Measurements from ENCODE around the gene DENND1A. TPM values are rescaled to one million over a fixed set of nuclear protein-coding genes. Genes with fewer than 3 reads are reported as not detected.
"Not testable (repeated sequence)": the region's sequence is repeated elsewhere in the genome, so short reads cannot be mapped to it uniquely, and the experiment has no call there.

Gene DENND1A
- total and polyA plus RNA-seq, 4 donors: 13.4 to 30.5 (median 28.3) TPM

GRCh38 chr9:123637606-123637944 lies 292.4 kb downstream of the DENND1A start:
- no CpG with 5 or more reads among the region's 3 CpGs for WGBS (ENCODE audit: insufficient coverage)
- H3K9me3 ChIP-seq (ENCODE audit: control insufficient read depth, insufficient read depth, low read length): no peaks in the 10 kb centered on the region
- peaks cover 5% of the 10 kb centered on the region for H3K4me1 ChIP-seq (ENCODE audit: control insufficient read depth, insufficient read depth, low read length)
- no peaks in the 10 kb centered on the region for H3K27me3 ChIP-seq (ENCODE audit: control insufficient read depth, insufficient read depth, low read length)
- DNase-seq (ENCODE audit: low read depth in 4 of 6, low spot score in 6 of 6): peak in 2 of 6 donors; percentile 26 to 42
- no peak overlapping the region for H3K27ac ChIP-seq (ENCODE audit: low read depth, low read length)
- H3K4me3 ChIP-seq (ENCODE audit: low read depth, low read length): no peak overlapping the region
- no peaks in the 10 kb centered on the region for H3K36me3 ChIP-seq (ENCODE audit: control insufficient read depth, insufficient read depth, low read length)

- not testable (repeated sequence) for DNase-seq (ENCODE audit: low read depth in 4 of 6, low spot score in 6 of 6); H3K27ac ChIP-seq (ENCODE audit: low read depth, low read length); H3K4me3 ChIP-seq (ENCODE audit: low read depth, low read length); H3K36me3 ChIP-seq (ENCODE audit: control insufficient read depth, insufficient read depth, low read length); H3K27me3 ChIP-seq (ENCODE audit: control insufficient read depth, insufficient read depth, low read length); H3K9me3 ChIP-seq (ENCODE audit: control insufficient read depth, insufficient read depth, low read length)
- H3K4me1 ChIP-seq (ENCODE audit: control insufficient read depth, insufficient read depth, low read length): peaks cover 12% of the 10 kb centered on the region
- WGBS (ENCODE audit: insufficient coverage): no CpG with 5 or more reads among the region's 10 CpGs
Observed at GRCh38 chr9:123636805-123637204, 293.1 kb downstream of the DENND1A start.

DNA sequence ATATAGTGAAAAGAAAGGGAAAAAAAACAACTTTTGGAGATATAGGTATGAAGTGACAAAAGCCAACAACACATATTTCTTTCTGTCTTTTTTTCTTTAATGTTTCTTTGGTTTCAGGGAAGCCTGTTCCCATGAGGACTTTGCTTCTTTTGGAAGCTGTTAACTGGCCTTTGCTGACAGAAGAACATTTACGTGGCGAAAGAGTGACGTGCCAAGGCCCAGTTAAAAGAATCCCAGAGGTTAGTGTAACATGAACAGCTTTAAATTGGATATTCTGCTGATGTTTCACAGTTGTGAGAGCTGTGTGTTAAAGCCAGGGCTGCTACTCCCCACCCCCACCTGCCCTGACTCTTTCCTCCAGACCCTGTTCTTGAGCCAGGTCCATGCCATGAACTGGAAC lies 298.1 kb downstream of the DENND1A start:
- no peak overlapping the region for H3K4me3 ChIP-seq (ENCODE audit: low read depth, low read length)
- H3K4me1 ChIP-seq (ENCODE audit: control insufficient read depth, insufficient read depth, low read length): peaks cover 8% of the 10 kb centered on the region
- H3K27ac ChIP-seq (ENCODE audit: low read depth, low read length): no peak overlapping the region
- H3K9me3 ChIP-seq (ENCODE audit: control insufficient read depth, insufficient read depth, low read length): no peaks in the 10 kb centered on the region
- peaks cover 12% of the 10 kb centered on the region for H3K36me3 ChIP-seq (ENCODE audit: control insufficient read depth, insufficient read depth, low read length)
- no peaks in the 10 kb centered on the region for H3K27me3 ChIP-seq (ENCODE audit: control insufficient read depth, insufficient read depth, low read length)
- no peak for DNase-seq (ENCODE audit: low read depth in 4 of 6, low spot score in 6 of 6)
- 63% methylated on average over 3 of the region's 3 CpGs for WGBS (ENCODE audit: insufficient coverage)

GRCh38 chr9:123630233-123630632 lies 299.7 kb downstream of the DENND1A start:
- Histone ChIP-seq H3K4me1 (ENCODE audit: control insufficient read depth, insufficient read depth, low read length) (peaks cover 8% of the 10 kb centered on the region), H3K9me3 (ENCODE audit: control insufficient read depth, insufficient read depth, low read length) (no peaks in the 10 kb centered on the region), H3K27me3 (ENCODE audit: control insufficient read depth, insufficient read depth, low read length) (no peaks in the 10 kb centered on the region), H3K4me3 (ENCODE audit: low read depth, low read length) (no peak overlapping the region), H3K36me3 (ENCODE audit: control insufficient read depth, insufficient read depth, low read length) (peaks cover 17% of the 10 kb centered on the region), H3K27ac (ENCODE audit: low read depth, low read length) (no peak overlapping the region)
- DNase-seq (ENCODE audit: low read depth in 4 of 6, low spot score in 6 of 6): no peak
- no CpG with 5 or more reads among the region's 9 CpGs for WGBS (ENCODE audit: insufficient coverage)

GRCh38 chr9:123629531-123629930 lies 300.4 kb downstream of the DENND1A start:
- H3K27ac ChIP-seq (ENCODE audit: low read depth, low read length): no peak overlapping the region
- WGBS (ENCODE audit: insufficient coverage): 60% methylated on average over 1 of the region's 3 CpGs

DNA sequence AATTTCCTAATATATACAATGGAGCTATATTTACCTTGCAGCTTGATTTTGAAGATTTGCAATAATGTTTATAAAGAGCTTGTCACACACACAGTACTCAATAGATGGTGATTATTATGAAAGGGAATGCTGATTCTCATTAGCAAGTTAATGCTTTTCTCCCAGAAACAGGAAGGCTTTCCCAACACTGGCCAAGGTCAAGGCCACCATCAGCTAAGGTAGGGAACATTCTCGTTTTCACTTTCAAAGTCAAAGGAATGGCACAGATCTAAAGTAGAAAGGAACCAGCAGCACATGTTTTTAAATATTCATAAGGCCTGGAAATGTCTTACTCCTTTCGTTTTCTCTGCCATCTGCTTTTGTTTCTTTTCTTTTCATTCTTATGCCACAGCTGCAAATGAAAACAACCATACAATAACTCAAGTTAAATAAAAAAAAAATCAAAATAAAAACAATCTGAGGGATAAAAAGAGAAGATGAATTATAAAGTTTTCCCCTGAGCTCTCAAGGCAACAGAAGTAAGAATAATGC lies 307.1 kb downstream of the DENND1A start:
- 17% methylated on average over 1 of the region's 2 CpGs for WGBS (ENCODE audit: insufficient coverage)
- Histone ChIP-seq H3K36me3 (ENCODE audit: control insufficient read depth, insufficient read depth, low read length) (peaks cover 13% of the 10 kb centered on the region), H3K27me3 (ENCODE audit: control insufficient read depth, insufficient read depth, low read length) (no peaks in the 10 kb centered on the region), H3K9me3 (ENCODE audit: control insufficient read depth, insufficient read depth, low read length) (no peaks in the 10 kb centered on the region), H3K4me1 (ENCODE audit: control insufficient read depth, insufficient read depth, low read length) (peaks cover 5% of the 10 kb centered on the region), H3K4me3 (ENCODE audit: low read depth, low read length) (no peak overlapping the region), H3K27ac (ENCODE audit: low read depth, low read length) (no peak overlapping the region)
- DNase-seq (ENCODE audit: low read depth in 4 of 6, low spot score in 6 of 6): peak in 2 of 6 donors; percentile 19 to 53

More at GRCh38 chr9:123629531-123629930, 300.4 kb downstream of the DENND1A start:
- Histone ChIP-seq H3K9me3 (ENCODE audit: control insufficient read depth, insufficient read depth, low read length) (no peaks in the 10 kb centered on the region), H3K4me3 (ENCODE audit: low read depth, low read length) (no peak overlapping the region), H3K36me3 (ENCODE audit: control insufficient read depth, insufficient read depth, low read length) (peaks cover 17% of the 10 kb centered on the region), H3K4me1 (ENCODE audit: control insufficient read depth, insufficient read depth, low read length) (peaks cover 8% of the 10 kb centered on the region), H3K27me3 (ENCODE audit: control insufficient read depth, insufficient read depth, low read length) (no peaks in the 10 kb centered on the region)
- no peak for DNase-seq (ENCODE audit: low read depth in 4 of 6, low spot score in 6 of 6)

GRCh38 chr9:123620239-123620638 lies 309.7 kb downstream of the DENND1A start:
- Histone ChIP-seq H3K4me3 (ENCODE audit: low read depth, low read length) (no peak overlapping the region), H3K4me1 (ENCODE audit: control insufficient read depth, insufficient read depth, low read length) (peaks cover 5% of the 10 kb centered on the region), H3K36me3 (ENCODE audit: control insufficient read depth, insufficient read depth, low read length) (no peaks in the 10 kb centered on the region), H3K9me3 (ENCODE audit: control insufficient read depth, insufficient read depth, low read length) (no peaks in the 10 kb centered on the region), H3K27ac (ENCODE audit: low read depth, low read length) (no peak overlapping the region), H3K27me3 (ENCODE audit: control insufficient read depth, insufficient read depth, low read length) (no peaks in the 10 kb centered on the region)
- DNase-seq (ENCODE audit: low read depth in 4 of 6, low spot score in 6 of 6): no peak

DNA sequence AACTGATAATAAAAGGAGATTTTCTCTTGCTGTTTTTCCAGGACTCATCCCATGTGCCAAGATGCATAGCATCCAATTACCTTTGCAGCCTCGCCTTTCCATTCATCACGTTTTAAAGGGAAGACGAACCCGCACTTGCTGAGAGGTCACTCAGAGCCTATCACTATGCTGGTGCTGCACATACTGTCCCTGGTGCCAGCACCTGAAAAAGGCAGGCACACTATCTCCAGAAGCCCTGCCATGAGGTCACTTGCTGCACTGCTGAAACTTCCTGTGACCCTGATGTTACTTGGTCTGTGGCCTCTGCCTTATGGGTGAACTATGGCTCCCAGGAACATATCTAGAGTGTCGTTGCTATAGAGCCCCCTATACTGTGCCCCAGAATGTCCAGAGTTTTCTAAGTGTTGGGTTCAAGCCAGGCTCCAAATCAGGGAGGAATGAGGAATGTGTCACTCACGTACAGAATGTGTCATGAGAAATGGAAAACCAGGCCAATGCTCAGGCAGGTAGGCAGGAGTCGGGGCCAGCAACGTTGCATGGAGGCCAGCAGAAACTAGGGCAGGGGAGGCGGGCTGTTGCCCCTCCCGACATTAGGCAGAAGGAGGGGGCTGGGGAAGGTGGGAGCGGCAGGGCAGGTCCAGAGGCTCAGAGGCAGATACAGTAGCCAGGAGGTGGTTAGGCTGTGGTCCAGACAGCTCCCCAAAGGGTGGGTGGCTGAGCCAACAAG lies 311.8 kb downstream of the DENND1A start:
- no peak overlapping the region for H3K4me3 ChIP-seq (ENCODE audit: low read depth, low read length)
- H3K27ac ChIP-seq (ENCODE audit: low read depth, low read length): no peak overlapping the region
- 80% methylated on average over 11 of the region's 11 CpGs for WGBS (ENCODE audit: insufficient coverage)
- H3K4me1 ChIP-seq (ENCODE audit: control insufficient read depth, insufficient read depth, low read length): peaks cover 5% of the 10 kb centered on the region
- DNase-seq (ENCODE audit: low read depth in 4 of 6, low spot score in 6 of 6): no peak
- H3K9me3 ChIP-seq (ENCODE audit: control insufficient read depth, insufficient read depth, low read length): no peaks in the 10 kb centered on the region
- no peaks in the 10 kb centered on the region for H3K36me3 ChIP-seq (ENCODE audit: control insufficient read depth, insufficient read depth, low read length)
- no peaks in the 10 kb centered on the region for H3K27me3 ChIP-seq (ENCODE audit: control insufficient read depth, insufficient read depth, low read length)

- H3K4me3 ChIP-seq (ENCODE audit: low read depth, low read length): no peak overlapping the region
- H3K27ac ChIP-seq (ENCODE audit: low read depth, low read length): no peak overlapping the region
- peaks cover 5% of the 10 kb centered on the region for H3K4me1 ChIP-seq (ENCODE audit: control insufficient read depth, insufficient read depth, low read length)
- H3K36me3 ChIP-seq (ENCODE audit: control insufficient read depth, insufficient read depth, low read length): no peaks in the 10 kb centered on the region
- no peaks in the 10 kb centered on the region for H3K27me3 ChIP-seq (ENCODE audit: control insufficient read depth, insufficient read depth, low read length)
- WGBS (ENCODE audit: insufficient coverage): 90% methylated on average over 9 of the region's 9 CpGs
- H3K9me3 ChIP-seq (ENCODE audit: control insufficient read depth, insufficient read depth, low read length): no peaks in the 10 kb centered on the region
- no peak for DNase-seq (ENCODE audit: low read depth in 4 of 6, low spot score in 6 of 6)
Observed at GRCh38 chr9:123617286-123617685, 312.6 kb downstream of the DENND1A start.

DNA sequence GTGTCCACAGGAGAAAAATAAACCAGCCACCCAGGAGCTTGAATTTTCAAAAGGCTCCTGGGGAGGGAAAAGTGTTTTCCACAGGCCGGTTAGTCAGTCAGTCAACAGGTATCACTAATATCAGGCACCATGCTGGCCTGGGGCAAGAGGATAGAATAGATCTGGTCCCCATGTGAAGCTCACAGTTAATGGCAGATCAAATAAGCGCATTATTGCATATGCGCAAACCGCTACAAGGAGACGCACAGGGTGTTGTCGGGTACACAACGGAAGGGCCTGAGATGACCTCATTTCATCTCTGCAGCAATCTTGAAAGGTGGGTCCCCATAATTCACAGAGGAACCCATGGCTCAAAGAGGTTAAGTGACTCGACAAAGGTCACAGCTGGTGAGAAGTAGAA lies 313.2 kb downstream of the DENND1A start:
- Histone ChIP-seq H3K27ac (ENCODE audit: low read depth, low read length) (no peak overlapping the region), H3K9me3 (ENCODE audit: control insufficient read depth, insufficient read depth, low read length) (no peaks in the 10 kb centered on the region), H3K4me3 (ENCODE audit: low read depth, low read length) (no peak overlapping the region), H3K4me1 (ENCODE audit: control insufficient read depth, insufficient read depth, low read length) (peaks cover 5% of the 10 kb centered on the region), H3K27me3 (ENCODE audit: control insufficient read depth, insufficient read depth, low read length) (no peaks in the 10 kb centered on the region), H3K36me3 (ENCODE audit: control insufficient read depth, insufficient read depth, low read length) (no peaks in the 10 kb centered on the region)
- no peak for DNase-seq (ENCODE audit: low read depth in 4 of 6, low spot score in 6 of 6)
- WGBS (ENCODE audit: insufficient coverage): 93% methylated on average over 7 of the region's 8 CpGs

All from spinal cord (tissue), 10 donors.